Peyer's patch (tissue), 4 donors: ENCODE measurements around the gene ACVR1. TPM values are rescaled to one million over a fixed set of nuclear protein-coding genes. Genes with fewer than 3 reads are reported as not detected.

ENCODE experiments used
- DNase-seq, 3 donors: peaks; one replicate each; pipeline ENCODE4 v3.0.0-alpha.2; 2017 to 2019
- H3K27ac ChIP-seq, 4 donors: fragments of 200-600 bp; sonication (generic); one replicate each; pipeline ENCODE4 v1.5.1; 2016 to 2019
- H3K27me3 ChIP-seq, 2 donors: fragments of 200-600 bp; sonication (generic); one replicate each; pipeline ENCODE4 v1.5.1; 2019
- H3K36me3 ChIP-seq, 3 donors: fragments of 200-600 bp; sonication (generic); one replicate each; pipeline ENCODE4 v1.5.1; 2016 to 2019
- H3K4me1 ChIP-seq, 4 donors: fragments of 200-600 bp; sonication (generic); one replicate each; pipeline ENCODE4 v1.5.1; 2016 to 2019
- H3K4me3 ChIP-seq, 4 donors: fragments of 200-600 bp; sonication (generic); 1 replicate in 3 of 4; 2 replicates in 1 of 4; pipeline ENCODE4 v1.5.1; 2016 to 2019; ENCODE audit warnings: mild to moderate bottlenecking in 1 of 4
- H3K9me3 ChIP-seq, 4 donors: fragments of 200-600 bp; sonication (generic); one replicate each; pipeline ENCODE4 v1.5.1; 2016 to 2019; ENCODE audit warnings: mild to moderate bottlenecking in 1 of 4
- CTCF ChIP-seq, 6 experiments: fragments of 450-650 bp in 4 of 6; fragments of 200-600 bp in 2 of 6; sonication (generic) in 1 of 6; IDR thresholded peaks; one replicate each; pipeline ENCODE4 v1.5.1; 2017 to 2019; ENCODE audit warnings: antibody characterized with exemption in 6 of 6, mild to moderate bottlenecking in 3 of 6, moderate library complexity in 1 of 6
- POLR2A ChIP-seq, 2 donors: fragments of 450-650 bp; IDR thresholded peaks; one replicate each; pipeline ENCODE4 v1.5.1; 2017; ENCODE audit warnings: antibody characterized with exemption in 2 of 2, mild to moderate bottlenecking in 2 of 2, moderate library complexity in 2 of 2
- total RNA-seq, 4 donors: library from RNA; depleted of rRNA; stranded (reverse); fragments of >200 nt; gene quantifications; one replicate each; pipeline ENCODE4 v1.1.0, GENCODE V29; 2016

The ACVR1 gene
- total RNA-seq, 4 donors from 2014 or later, result 11.8 to 16.5 (median 14.3) TPM

- no peaks in the 10 kb centered on the region for H3K9me3 ChIP-seq
- TF ChIP-seq POLR2A (IDR thresholded peaks at IDR 0.05) (no peak), CTCF (IDR thresholded peaks at IDR 0.05) (no peak)
- H3K4me3 ChIP-seq, result no peak overlapping the region
- peaks cover 0 to 70% (median 7%) of the 10 kb centered on the region in 4 donors for H3K4me1 ChIP-seq
- H3K27me3 ChIP-seq, result no peaks in the 10 kb centered on the region
- DNase-seq, result no peak
- H3K27ac ChIP-seq, result no peak overlapping the region
- H3K36me3 ChIP-seq, result no peaks in the 10 kb centered on the region
These were observed 89.3 kb downstream of the ACVR1 start for GRCh38 chr2:157786663-157787363.

GRCh38 chr2:157785866-157786662 is 90.1 kb downstream of the ACVR1 start:
- H3K4me1 ChIP-seq, result peaks cover 0 to 70% (median 7%) of the 10 kb centered on the region in 4 donors
- H3K27me3 ChIP-seq, result no peaks in the 10 kb centered on the region
- no peaks in the 10 kb centered on the region for H3K36me3 ChIP-seq
- no peaks in the 10 kb centered on the region for H3K9me3 ChIP-seq
- no peak overlapping the region for H3K4me3 ChIP-seq
- TF ChIP-seq POLR2A (IDR thresholded peaks at IDR 0.05) (no peak), CTCF (IDR thresholded peaks at IDR 0.05) (no peak)
- no peak overlapping the region for H3K27ac ChIP-seq
- no peak for DNase-seq

GRCh38 chr2:157785200-157785599 is 90.9 kb downstream of the ACVR1 start:
- Histone ChIP-seq H3K36me3 (peaks cover 0 to 3% (median 0%) of the 10 kb centered on the region in 3 donors), H3K27ac (peak overlapping the region in 2 of 4 donors; percentile 84 to 85), H3K27me3 (no peaks in the 10 kb centered on the region), H3K9me3 (no peaks in the 10 kb centered on the region), H3K4me1 (peaks cover 0 to 65% (median 6%) of the 10 kb centered on the region in 4 donors), H3K4me3 (no peak overlapping the region)
- TF ChIP-seq POLR2A (IDR thresholded peaks at IDR 0.05) (no peak), CTCF (IDR thresholded peaks at IDR 0.05) (no peak)
- no peak for DNase-seq

- Histone ChIP-seq H3K36me3 (peaks cover 0 to 7% (median 0%) of the 10 kb centered on the region in 3 donors), H3K27ac (peak overlapping the region in 3 of 4 donors; percentile 34 to 85 (median 84)), H3K4me1 (peaks cover 0 to 61% (median 4%) of the 10 kb centered on the region in 4 donors), H3K4me3 (peak overlapping the region in 2 of 4 donors; percentile 12 to 30), H3K9me3 (no peaks in the 10 kb centered on the region), H3K27me3 (no peaks in the 10 kb centered on the region)
- DNase-seq, result no peak
- no peak for TF ChIP-seq POLR2A (IDR thresholded peaks at IDR 0.05)
- TF ChIP-seq CTCF (IDR thresholded peaks at IDR 0.05), result no peak
These were observed 91.3 kb downstream of the ACVR1 start for GRCh38 chr2:157784823-157785175.

- TF ChIP-seq POLR2A (IDR thresholded peaks at IDR 0.05) (peak; percentile 12 to 51), CTCF (IDR thresholded peaks at IDR 0.05) (peak in 1 of 6 experiments; percentile 8)
- Histone ChIP-seq H3K9me3 (no peaks in the 10 kb centered on the region), H3K4me3 (peak overlapping the region in 2 of 4 donors; percentile 12 to 30), H3K27me3 (no peaks in the 10 kb centered on the region), H3K27ac (peak overlapping the region in 3 of 4 donors; percentile 34 to 85 (median 84)), H3K4me1 (peaks cover 0 to 56% (median 1%) of the 10 kb centered on the region in 4 donors), H3K36me3 (peaks cover 0 to 12% (median 0%) of the 10 kb centered on the region in 3 donors)
- DNase-seq, result peak in 2 of 3 donors; percentile 80 to 83
These were observed 91.8 kb downstream of the ACVR1 start for GRCh38 chr2:157784169-157784822.
